SK-N-SH treated with all-trans-retinoic acid at 6 μM for 48 hours (cell line): ENCODE results near the gene TRAP1.

Source experiments
- ATAC-seq: fragments of 200-7000 bp; cut with Tn5 transposase; 3 replicates; pipeline ENCODE4 v1.9.1; 2020; ENCODE audit warnings: mild to moderate bottlenecking, moderate library complexity
- ARNTL ChIP-seq: fragments of 450-650 bp; formaldehyde crosslinking; IDR thresholded peaks from 2 replicates; pipeline ENCODE4 v1.5.0; 2020; ENCODE audit warnings: low read depth, mild to moderate bottlenecking, moderate library complexity, borderline replicate concordance
- BACH2 ChIP-seq: fragments of 250-450 bp; sonication (Bioruptor Pico); IDR thresholded peaks from 2 replicates; pipeline ENCODE4 v1.9.0; 2021; ENCODE audit warnings: mild to moderate bottlenecking, borderline replicate concordance
- CREB5 ChIP-seq: fragments of 250-450 bp; sonication (Bioruptor Pico); IDR thresholded peaks from 2 replicates; pipeline ENCODE4 v1.5.1; 2020; ENCODE audit warnings: low read depth, mild to moderate bottlenecking, moderate library complexity
- CSDC2 ChIP-seq: fragments of 250-450 bp; sonication (Bioruptor Pico); IDR thresholded peaks from 2 replicates; pipeline ENCODE4 v1.5.0; 2020; ENCODE audit warnings: mild to moderate bottlenecking, moderate library complexity
- CSRNP3 ChIP-seq: fragments of 250-450 bp; sonication (Bioruptor Pico); IDR thresholded peaks from 2 replicates; pipeline ENCODE4 v1.5.1; 2021; ENCODE audit warnings: mild to moderate bottlenecking, moderate library complexity
- ESRRG ChIP-seq: fragments of 250-450 bp; sonication (Bioruptor Pico); IDR thresholded peaks from 2 replicates; pipeline ENCODE4 v1.6.1; 2021; ENCODE audit warnings: mild to moderate bottlenecking
- GLIS3 ChIP-seq: fragments of 250-450 bp; sonication (Bioruptor Pico); IDR thresholded peaks from 2 replicates; pipeline ENCODE4 v1.5.0; 2020; ENCODE audit warnings: mild to moderate bottlenecking, moderate library complexity
- ISL1 ChIP-seq: fragments of 250-450 bp; sonication (Bioruptor Pico); IDR thresholded peaks from 2 replicates; pipeline ENCODE4 v2.1.2; 2022; ENCODE audit warnings: mild to moderate bottlenecking, moderate library complexity
- POU6F1 ChIP-seq: fragments of 250-450 bp; sonication (Bioruptor Pico); IDR thresholded peaks from 2 replicates; pipeline ENCODE4 v1.8.0; 2021; ENCODE audit warnings: low read depth, mild to moderate bottlenecking, moderate library complexity, borderline replicate concordance
- PPARA ChIP-seq: fragments of 250-450 bp; sonication (Bioruptor Pico); IDR thresholded peaks from 2 replicates; pipeline ENCODE4 v1.5.0; 2020; ENCODE audit warnings: mild to moderate bottlenecking, borderline replicate concordance
- RARB ChIP-seq: fragments of 250-450 bp; sonication (Bioruptor Pico); IDR thresholded peaks from 2 replicates; pipeline ENCODE4 v1.8.0; 2021; ENCODE audit warnings: mild to moderate bottlenecking, moderate library complexity
- SNAI2 ChIP-seq: fragments of 250-450 bp; sonication (Bioruptor Pico); IDR thresholded peaks from 2 replicates; pipeline ENCODE4 v1.5.0; 2020; ENCODE audit warnings: mild to moderate bottlenecking, moderate library complexity
- TOX ChIP-seq: fragments of 250-450 bp; sonication (Bioruptor Pico); IDR thresholded peaks from 2 replicates; pipeline ENCODE4 v1.8.0; 2021; ENCODE audit warnings: mild to moderate bottlenecking, moderate library complexity, borderline replicate concordance
- TSHZ2 ChIP-seq: fragments of 250-450 bp; sonication (Bioruptor Pico); IDR thresholded peaks from 2 replicates; pipeline ENCODE4 v1.5.0; 2020; ENCODE audit warnings: mild to moderate bottlenecking, moderate library complexity
- ZC3H10 ChIP-seq: fragments of 250-450 bp; sonication (Bioruptor Pico); IDR thresholded peaks from 2 replicates; pipeline ENCODE4 v1.5.1; 2021; ENCODE audit warnings: mild to moderate bottlenecking, moderate library complexity
- ZFP3 ChIP-seq: fragments of 250-450 bp; sonication (Bioruptor Pico); IDR thresholded peaks from 2 replicates; pipeline ENCODE4 v1.5.0; 2020; ENCODE audit warnings: mild to moderate bottlenecking, moderate library complexity
- ZFP30 ChIP-seq: fragments of 450-650 bp; formaldehyde crosslinking; IDR thresholded peaks from 2 replicates; pipeline ENCODE4 v1.5.0; 2022; ENCODE audit warnings: mild to moderate bottlenecking, moderate library complexity
- ZNF70 ChIP-seq: fragments of 450-650 bp; formaldehyde crosslinking; IDR thresholded peaks from 2 replicates; pipeline ENCODE4 v1.5.0; 2020; ENCODE audit warnings: mild to moderate bottlenecking, moderate library complexity

TRAP1 gene

GRCh38 chr16:3668626-3669025 lies 48.7 kb downstream of the TRAP1 start (continued):
- TF ChIP-seq CREB5 = no peak
- TF ChIP-seq ZFP30 (CRISPR knock-in tag) = no peak
- TF ChIP-seq PPARA = no peak
- TF ChIP-seq ZC3H10 = no peak
- no peak for TF ChIP-seq POU6F1
- TF ChIP-seq RARB (CRISPR knock-in tag) = no peak
- TF ChIP-seq, all 23 proteins: peak for 0

- TF ChIP-seq ARNTL (CRISPR knock-in tag) (no peak), PPARA (no peak), ZC3H10 (no peak), ZFP30 (CRISPR knock-in tag) (no peak), GLIS3 (no peak), ISL1 (CRISPR knock-in tag) (no peak), RARB (CRISPR knock-in tag) (no peak), CSDC2 (CRISPR knock-in tag) (no peak)
- ATAC-seq = no peak
These were observed 51.8 kb downstream of the TRAP1 start for GRCh38 chr16:3665508-3665907.

- no peak for TF ChIP-seq ISL1 (CRISPR knock-in tag)
- no peak for TF ChIP-seq BACH2 (CRISPR knock-in tag)
- TF ChIP-seq POU6F1 = no peak
- no peak for TF ChIP-seq ZC3H10
- TF ChIP-seq SNAI2 (CRISPR knock-in tag) = no peak
- TF ChIP-seq ZFP30 (CRISPR knock-in tag) = no peak
- TF ChIP-seq CREB5 = no peak
- no peak for TF ChIP-seq RARB (CRISPR knock-in tag)
- TF ChIP-seq CSRNP3 (CRISPR knock-in tag) = no peak
- no peak for TF ChIP-seq PPARA
- no peak for TF ChIP-seq TSHZ2
- no peak for TF ChIP-seq TOX (CRISPR knock-in tag)
- ATAC-seq = no peak
These were observed 53.0 kb downstream of the TRAP1 start for GRCh38 chr16:3664187-3664896.

- ATAC-seq = no peak
- no peak for TF ChIP-seq ZNF70 (CRISPR knock-in tag)
- TF ChIP-seq CSDC2 (CRISPR knock-in tag) = no peak
- TF ChIP-seq ZFP30 (CRISPR knock-in tag) = no peak
- TF ChIP-seq SNAI2 (CRISPR knock-in tag) = no peak
- TF ChIP-seq ZFP3 (CRISPR knock-in tag) = no peak
- TF ChIP-seq TSHZ2 = no peak
- no peak for TF ChIP-seq GLIS3
- no peak for TF ChIP-seq ESRRG (CRISPR knock-in tag)
These were observed 54.7 kb downstream of the TRAP1 start for GRCh38 chr16:3662601-3663000.
